ENCODE measurements around the gene PPP1R7.
A peak's percentile ranks its signal among the peaks of the same experiment; 100 is the strongest.

Gene PPP1R7

DNA sequence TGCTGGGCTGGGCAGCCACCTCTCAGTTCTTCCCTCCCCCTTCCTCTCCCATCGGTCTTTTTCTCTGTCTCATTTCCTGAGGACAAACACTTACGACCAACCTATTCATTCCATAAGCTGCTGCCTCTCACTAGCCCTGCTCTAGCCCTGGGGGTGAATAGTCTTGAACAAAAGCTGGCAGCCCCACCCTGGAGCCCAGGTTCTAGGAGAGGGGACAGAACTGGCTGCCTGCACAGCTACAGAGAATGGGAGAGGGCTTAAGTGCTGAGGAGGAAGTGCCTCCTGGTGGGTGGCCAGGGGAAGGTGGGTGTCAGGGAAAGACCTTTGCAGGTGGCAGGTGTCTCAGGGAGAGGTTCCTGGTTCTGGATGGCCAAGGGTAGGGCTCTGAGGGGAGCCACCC lies 61.0 kb downstream of the PPP1R7 start:
- no peak for DNase-seq (ENCODE audit: low read depth in 3 of 3)

DNA sequence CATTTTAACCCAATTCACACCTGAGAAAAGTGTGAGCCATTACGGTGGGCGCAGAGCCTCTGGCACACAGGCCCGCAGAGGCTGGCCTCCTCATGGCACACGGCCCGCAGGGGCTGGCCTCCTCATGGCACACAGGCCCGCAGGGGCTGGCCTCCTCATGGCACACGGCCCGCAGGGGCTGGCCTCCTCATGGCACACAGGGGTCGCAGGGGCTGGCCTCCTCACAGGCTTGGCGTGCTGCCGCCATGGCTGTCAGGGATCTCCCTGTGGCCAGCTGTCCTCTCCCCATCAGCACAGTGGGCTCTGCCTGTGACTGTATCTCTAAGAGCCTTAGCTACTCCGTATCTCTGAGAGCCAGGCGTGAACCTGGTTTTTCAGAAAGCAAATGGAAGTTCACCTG lies 62.8 kb downstream of the PPP1R7 start:
- no peak for DNase-seq (ENCODE audit: low read depth in 3 of 3)

DNA sequence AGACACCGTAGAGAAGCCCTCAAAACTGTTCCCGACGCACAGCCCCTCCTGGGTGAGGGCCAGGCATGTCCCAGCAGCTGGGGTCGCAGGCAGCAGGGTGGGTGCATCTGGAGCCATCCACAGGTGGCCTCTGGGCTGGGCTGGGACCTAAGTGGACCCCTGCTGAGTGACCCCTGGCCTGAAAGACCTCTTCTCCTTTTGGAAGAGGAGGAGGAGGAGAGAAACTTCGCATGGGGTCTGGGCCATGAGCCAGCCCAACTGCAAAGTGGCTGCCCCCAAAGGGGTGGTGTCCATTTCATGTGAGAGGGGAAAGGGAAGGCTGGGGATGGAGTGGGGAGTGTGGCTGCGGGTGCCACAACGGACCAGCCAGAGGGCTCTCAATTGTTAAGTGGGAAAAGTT lies 63.3 kb downstream of the PPP1R7 start:
- DNase-seq (ENCODE audit: low read depth in 3 of 3), result no peak

DNA sequence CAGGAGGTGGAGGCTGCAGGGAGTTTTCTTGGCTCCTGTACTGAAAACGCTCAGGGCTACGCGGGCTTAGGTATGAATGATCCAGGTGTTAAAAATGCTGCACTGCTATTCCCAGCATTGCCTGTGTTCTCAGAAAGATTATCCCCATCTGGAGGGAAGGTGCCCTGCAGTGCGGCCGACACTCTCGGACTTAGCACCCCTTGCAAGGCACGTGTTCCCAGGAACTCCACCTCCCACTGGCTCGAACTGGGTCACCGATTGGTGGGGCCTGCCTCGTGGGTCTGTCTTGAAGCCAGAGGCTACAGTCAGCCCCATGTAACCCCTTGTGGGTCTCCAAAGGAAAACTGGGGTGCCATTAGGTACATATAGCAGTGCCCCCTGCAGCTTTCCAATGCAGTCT lies 63.9 kb downstream of the PPP1R7 start:
- DNase-seq (ENCODE audit: low read depth in 3 of 3), result no peak

DNA sequence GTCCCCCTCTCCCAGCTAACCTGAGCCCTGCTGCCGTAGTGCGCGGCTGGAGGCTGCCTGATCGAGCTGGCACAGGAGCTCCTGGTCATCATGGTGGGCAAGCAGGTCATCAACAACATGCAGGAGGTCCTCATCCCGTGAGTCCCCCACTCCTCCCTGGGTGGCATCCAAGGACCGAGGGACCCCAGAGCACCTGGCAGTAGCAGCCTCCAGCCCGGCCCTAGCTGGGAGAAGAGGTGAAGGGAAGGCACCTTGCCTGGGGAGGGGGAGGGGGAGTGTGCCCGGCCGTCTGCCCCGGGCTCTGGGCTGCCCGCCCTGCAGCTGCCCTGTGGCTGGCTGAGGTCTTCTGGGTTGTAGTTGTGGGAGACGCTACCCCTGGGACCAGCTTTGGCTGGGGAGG lies 64.5 kb downstream of the PPP1R7 start:
- no peak for DNase-seq (ENCODE audit: low read depth in 3 of 3)

DNA sequence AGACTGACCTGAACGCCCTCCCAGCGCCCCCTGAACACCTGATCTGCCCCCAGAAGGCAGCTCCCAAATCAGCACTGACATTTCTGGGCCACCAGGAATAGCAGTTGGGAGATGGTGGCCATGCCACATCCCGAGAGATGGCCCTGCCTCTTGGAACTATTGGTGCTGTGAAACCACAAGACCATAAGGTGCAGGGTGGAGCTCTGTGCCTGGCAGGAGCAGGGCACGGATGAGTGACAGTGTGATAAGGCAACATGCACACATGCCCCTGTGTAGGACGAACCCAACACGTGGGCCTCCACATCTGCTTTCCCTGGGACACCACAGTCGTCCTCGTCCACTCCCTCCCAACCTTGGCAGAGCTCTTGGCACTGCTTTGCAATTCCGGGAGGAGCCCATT lies 65.2 kb downstream of the PPP1R7 start:
- no peak for DNase-seq (ENCODE audit: low read depth in 3 of 3)

DNA sequence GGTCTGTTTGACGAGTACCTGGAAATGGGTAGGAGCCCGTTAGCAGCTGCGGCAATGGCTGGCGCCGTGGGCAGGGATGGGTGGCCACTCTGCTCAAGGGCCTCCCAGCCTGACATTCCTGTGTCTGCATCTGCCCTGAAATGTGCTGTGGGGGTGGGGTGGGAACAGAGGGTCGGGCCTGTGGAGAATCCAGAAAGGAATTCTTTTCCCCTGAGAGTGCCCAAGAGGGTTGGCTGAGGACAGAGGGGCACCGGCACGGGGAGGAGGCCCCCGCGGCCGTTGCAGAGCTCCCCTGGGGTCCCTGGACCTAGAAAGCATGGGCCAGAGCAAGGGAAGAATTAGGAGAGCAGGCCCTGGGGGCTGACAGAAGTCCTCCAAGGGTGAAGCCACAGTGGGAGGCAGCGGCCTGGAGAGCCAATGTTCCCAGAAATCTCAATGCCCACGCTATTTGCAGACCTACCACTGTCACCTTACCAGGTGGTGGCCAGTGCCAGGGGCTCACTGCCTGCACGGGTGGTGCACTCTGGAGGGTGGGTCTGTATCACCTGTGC lies 66.0 kb downstream of the PPP1R7 start:
- DNase-seq (ENCODE audit: low read depth in 3 of 3), result no peak

DNA sequence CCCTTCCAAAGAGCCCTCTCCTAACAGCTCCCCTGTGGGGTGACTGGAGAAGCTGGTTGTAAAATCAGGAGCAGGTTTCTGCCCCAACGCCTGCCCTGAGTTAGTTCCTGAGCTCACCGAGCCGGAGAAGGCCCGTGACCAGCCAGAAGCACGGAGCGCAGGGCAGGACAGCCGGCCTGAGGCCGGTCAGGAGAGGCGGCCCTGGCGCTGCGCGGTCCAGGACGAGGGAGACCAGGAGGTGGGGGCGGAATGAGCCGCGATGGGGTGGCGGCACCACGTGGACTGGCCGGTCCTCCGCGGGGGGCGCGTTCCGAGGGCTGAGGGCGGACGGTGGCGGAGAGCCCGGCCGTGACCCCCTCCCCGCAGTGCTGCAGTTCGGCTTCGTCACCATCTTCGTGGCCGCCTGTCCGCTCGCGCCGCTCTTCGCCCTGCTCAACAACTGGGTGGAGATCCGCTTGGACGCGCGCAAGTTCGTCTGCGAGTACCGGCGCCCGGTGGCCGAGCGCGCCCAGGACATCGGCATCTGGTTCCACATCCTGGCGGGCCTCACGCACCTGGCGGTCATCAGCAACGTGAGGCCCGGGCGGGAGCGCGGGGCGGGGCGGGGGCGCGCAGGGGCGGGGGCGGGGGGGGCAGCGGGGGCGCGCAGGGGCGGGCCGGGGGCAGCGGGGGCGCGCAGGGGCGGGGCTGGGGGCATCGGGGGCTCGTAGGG lies 67.2 kb downstream of the PPP1R7 start:
- peak in 2 of 3 experiments; percentile 5 to 14 for DNase-seq (ENCODE audit: low read depth in 3 of 3)

DNA sequence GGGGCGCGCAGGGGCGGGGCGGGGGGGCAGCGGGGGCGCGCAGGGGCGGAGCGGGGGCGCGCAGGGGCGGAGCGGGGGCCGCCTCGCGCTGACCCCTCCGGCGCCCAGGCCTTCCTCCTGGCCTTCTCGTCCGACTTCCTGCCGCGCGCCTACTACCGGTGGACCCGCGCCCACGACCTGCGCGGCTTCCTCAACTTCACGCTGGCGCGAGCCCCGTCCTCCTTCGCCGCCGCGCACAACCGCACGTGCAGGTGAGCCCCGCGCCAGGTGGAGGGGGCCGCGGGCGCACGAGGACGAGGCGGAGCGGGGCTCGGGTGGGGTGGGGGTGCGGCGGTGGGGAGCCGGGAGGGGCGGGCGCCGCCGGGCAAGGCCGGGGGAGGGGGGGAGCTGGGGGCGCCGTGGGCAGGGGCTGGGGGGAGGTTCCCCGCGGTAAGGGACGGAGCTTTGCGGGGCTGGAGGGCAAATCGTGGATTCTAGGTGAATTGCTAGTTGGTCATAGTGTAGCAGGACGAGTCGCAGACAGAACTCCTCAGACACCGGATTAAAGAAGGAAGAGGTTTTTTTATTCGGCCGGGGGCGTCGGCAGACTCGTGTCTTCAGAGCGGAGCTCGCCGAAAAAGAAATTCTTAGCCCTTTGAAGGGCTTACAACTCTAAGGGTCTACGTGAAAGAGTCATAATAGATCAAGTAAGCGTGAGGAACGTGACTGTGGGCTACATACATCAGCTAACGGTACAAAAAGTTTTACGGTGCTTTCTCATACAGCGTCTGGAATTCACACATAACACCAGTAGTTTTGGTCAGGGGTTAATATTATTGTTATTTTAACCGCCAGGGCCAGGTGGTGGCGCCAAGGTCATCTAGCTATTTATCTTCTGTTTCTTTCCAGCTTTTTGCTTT lies 68.1 kb downstream of the PPP1R7 start:
- no peak for DNase-seq (ENCODE audit: low read depth in 3 of 3)

DNA sequence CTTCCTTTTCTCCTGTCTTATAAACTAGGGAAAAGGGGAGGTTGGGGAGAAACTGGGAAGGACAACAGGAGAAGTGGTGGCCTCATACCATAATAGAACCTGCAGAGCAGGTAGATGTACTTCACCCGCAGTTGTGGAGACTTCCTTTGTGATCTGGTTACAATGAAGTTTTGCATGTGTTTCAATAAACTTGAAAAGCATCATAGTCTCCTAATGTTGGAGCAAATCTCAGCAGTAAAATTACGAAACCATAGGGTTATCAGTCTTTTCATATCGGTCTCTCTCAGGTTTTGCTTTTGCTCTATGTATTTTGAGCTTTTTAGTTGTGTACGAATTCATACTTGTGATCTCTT lies 68.7 kb downstream of the PPP1R7 start:
- no peak for DNase-seq (ENCODE audit: low read depth in 3 of 3)

DNA sequence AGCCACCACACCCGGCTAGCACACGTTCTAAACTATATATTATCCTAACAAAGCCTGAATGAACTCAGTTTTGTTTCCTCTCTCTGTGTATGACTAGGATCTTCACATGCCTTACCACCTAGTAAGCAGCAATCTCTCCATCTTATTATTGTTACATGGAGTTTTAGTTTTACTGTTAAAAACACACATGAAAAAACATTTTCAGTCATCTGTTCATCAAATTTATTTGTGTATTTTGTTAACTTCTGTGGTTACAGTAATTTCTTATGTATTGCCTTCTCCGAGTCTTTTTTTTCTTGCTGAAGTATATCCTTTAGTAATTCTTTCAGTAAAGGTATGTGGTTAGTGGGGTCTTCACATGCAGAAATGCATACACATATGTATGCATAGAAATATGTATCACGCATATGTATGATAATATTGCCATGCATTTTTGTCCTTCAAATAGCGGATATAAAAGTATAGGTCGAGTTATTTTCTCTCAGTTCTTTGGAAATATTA lies 69.6 kb downstream of the PPP1R7 start:
- DNase-seq (ENCODE audit: low read depth in 3 of 3), result no peak

DNA sequence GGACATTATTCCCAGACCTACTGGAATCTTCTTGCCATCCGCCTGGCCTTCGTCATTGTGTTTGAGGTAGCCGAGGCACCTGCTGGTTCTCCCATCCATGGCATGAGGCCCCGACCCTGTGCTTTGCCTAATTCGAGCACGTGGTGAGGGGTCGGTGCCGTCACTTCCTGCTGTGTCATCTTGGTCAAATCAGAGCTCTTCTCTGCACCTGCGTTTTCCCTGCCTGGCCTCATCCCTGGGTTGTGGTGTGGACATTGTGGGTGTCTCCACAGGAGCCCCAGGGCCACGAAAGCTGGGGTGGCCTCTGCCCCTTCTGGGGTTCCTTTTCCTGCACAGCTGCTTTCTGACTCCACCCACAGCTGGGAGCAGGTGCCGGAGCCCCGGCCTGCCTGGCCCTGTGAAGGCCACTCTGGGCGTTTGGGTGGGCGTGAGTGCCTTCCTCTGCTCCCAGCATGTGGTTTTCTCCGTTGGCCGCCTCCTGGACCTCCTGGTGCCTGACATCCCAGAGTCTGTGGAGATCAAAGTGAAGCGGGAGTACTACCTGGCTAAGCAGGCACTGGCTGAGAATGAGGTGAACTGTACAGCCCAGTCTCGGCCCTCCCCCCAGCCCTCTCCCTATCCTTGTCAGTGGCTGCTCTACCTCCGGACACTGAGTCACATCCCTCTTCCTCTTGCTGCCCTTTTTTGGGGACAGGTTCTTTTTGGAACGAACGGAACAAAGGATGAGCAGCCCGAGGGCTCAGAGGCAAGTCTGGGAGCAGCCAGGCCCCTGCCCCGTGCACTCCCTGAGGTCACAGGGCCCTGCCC lies 73.1 kb downstream of the PPP1R7 start:
- DNase-seq (ENCODE audit: low read depth in 3 of 3), result no peak

DNA sequence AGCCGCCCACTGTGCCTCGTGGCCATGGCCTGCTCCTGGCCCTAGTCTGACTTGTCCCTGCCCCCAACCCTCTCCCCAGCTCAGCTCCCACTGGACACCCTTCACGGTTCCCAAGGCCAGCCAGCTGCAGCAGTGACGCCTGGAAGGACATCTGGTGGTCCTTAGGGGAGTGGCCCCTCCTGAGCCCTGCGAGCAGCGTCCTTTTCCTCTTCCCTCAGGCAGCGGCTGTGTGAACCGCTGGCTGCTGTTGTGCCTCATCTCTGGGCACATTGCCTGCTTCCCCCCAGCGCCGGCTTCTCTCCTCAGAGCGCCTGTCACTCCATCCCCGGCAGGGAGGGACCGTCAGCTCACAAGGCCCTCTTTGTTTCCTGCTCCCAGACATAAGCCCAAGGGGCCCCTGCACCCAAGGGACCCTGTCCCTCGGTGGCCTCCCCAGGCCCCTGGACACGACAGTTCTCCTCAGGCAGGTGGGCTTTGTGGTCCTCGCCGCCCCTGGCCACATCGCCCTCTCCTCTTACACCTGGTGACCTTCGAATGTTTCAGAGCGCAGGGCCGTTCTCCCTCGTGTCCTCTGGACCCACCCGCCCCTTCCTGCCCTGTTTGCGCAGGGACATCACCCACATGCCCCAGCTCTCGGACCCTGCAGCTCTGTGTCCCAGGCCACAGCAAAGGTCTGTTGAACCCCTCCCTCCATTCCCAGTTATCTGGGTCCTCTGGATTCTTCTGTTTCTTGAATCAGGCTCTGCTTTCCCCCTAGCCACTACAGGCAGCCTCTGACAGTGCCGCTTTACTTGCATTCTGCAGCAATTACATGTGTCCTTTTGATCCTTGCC lies 74.0 kb downstream of the PPP1R7 start:
- no peak for DNase-seq (ENCODE audit: low read depth in 3 of 3)

DNA sequence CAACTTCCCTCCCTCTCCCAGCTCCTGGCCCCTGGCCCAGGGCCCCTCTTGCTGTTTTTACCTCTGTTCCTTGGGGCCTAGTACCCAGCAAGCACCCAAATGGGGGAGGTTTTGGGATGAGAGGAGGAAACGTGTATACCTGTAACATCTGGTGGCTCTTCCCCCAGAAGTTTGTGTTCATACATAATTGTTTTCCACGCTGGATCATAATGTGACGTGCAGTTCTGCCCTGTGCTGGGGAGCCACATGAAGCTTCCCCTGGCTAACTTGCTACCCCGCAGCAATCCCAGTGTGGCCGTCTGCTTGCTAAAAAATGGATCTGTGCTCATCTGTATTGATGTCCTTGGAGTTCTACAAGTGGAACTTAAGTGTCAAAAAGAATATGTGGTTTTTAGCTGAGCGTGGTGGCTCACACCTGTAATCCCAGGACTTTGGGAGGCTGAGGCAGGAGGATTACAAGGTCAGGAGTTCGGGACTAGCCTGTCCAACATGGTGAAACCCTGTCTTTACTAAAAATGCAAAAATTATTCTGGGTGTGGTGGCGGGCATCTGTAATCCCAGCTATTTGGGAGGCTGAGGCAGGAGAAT lies 74.7 kb downstream of the PPP1R7 start:
- no peak for DNase-seq (ENCODE audit: low read depth in 3 of 3)

DNA sequence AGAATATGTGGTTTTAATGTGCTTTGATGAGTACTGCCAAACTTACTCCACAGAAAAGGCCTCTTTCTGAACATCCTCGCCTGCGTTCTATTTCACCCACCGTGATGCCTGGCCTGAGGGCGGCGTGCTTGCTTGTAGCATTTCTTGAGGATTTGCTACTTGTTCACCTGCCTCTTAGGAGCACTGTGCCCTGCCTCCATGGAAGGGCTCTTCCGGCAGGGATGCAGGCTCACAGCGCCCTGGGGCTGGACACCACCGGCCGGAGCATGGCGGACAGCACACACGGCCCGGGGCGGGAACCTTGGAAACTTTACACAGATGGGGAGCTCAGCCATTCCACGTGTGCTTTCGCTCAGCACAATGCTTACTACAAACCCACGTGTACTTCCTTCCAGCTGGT lies 75.3 kb downstream of the PPP1R7 start:
- DNase-seq (ENCODE audit: low read depth in 3 of 3), result no peak

DNA sequence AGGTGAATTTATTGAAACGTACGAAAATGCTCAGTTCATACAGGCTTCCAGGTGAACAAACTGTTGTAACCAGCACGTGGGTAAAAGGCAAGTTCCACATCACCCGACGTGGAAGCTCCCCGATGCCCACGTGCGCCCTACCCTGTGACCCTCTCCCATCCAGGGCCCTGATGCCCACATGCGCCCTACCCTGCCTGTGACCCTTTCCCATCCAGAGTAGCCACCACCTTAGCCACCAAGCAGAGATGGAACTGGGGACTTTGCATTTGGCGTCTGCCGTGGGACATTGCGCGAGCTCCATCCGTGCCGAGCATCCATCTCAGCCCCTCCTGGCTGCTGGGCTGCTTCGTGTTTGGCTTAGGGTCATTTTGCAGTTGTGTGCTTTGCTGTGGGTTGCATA lies 75.7 kb downstream of the PPP1R7 start:
- DNase-seq (ENCODE audit: low read depth in 3 of 3), result no peak

DNA sequence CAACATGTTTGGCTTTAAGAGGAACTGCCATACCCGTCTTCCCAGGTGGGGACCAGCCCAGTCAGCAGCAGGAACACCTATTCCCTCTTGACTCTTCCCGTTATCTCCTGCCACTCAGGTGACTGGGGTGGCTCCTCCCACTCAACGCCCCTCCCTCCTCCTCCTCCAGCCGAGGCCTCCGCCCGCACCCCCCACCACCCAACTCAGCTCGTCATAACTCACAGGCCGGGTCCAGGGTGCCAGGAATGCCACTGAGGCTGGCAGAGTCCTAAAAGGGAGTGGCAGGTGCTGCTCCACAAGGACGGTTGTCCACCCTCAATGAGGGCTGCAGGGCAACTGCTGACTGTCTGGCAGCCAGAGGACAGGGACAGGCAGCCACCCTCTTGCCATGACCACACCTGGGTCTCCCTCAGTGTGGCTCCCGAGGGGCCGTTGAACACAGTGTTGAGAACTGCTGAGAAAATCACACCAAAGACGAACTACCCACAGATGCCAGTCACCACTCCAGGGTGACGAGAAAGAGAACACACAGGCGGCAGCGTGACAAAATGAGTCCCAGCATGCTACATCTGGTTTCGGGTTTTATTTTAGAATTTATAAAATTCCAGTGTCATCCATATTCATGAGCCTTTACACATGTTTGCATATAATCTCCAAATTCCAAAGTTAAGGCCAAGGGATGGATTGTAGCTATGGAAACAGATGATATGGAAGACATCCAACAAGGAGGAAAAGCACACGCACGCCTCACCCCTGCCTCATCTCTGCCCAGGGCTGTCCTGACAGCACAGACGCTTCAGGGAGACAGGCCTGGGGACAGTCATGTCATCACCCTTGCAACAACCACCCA lies 76.7 kb downstream of the PPP1R7 start:
- no peak for DNase-seq (ENCODE audit: low read depth in 3 of 3)

DNA sequence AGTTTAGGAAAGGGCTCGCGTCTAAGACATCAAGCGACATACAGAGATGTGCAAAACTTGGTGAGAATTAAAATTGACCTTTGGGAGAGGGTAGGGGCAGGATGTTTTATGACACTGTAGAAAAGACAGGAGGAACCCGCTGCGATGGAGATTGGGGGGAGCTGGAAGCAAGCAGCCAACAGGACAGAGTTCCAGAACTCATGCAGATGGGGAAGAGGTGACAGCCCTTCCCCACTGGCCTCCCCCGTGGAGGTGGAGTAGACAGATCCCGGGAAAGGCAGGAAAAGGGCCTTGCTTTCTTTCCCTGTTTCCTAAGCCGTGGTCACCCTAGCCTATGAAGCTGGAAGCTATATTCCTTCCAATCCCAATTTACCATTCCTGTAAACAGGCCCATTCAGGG lies 77.3 kb downstream of the PPP1R7 start:
- no peak for DNase-seq (ENCODE audit: low read depth in 3 of 3)

DNA sequence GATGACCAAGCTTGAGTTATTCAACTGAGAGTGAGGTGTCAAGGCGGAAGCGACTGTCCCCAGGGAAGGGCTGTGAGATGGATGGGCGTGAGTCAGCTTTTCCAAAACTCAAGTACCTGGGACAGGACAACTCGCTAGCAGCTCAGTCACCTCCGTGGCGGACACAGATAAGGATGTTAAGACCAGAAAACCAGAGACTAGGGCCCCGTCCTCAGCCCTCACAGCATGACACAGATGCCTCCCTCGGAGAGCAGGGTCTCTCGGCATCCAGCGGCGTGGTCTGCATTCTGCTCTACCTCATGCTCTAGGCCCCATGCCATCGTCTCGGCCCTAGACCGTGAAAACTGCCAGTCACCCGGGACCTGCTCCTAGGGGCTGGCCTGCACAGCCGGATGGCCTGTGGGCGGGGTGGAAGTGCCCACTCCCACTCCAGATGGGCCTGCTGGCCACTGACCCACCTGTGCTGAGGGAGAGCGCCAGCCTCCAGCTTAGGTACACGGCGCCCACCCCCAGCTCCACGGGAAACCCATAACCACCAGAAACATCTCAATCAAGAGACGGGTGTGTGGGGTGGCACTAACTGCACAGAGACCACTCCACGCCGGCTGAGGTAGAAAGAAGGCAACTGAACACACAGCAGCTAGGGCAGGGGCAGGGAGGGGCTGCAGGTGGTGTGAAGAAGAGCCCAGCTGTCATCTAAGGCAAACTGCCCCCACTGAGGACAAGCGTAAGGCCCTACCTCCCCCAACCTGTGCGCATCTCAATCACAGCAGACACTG lies 78.0 kb downstream of the PPP1R7 start:
- DNase-seq (ENCODE audit: low read depth in 3 of 3), result no peak
